Loucy (cell line): ENCODE measurements around the gene SLC27A1.
A peak's percentile ranks its signal among the peaks of the same experiment; 100 is the strongest.

Experiments used
- H2AFZ ChIP-seq: fragments of 200-600 bp; sonication (generic); 2 replicates; pipeline ENCODE4 v1.6.0; 2016; ENCODE audit warnings: antibody characterized with exemption, mild to moderate bottlenecking, low read length, moderate library complexity
- H3F3A ChIP-seq: fragments of 200-600 bp; 2 replicates; pipeline ENCODE4 v1.6.0; 2016; ENCODE audit warnings: antibody characterized with exemption, low read depth, mild to moderate bottlenecking
- H3K27me3 ChIP-seq: fragments of 200-600 bp; sonication (generic); 2 replicates; pipeline ENCODE4 v1.6.1; 2014; ENCODE audit warnings: low read length, mild to moderate bottlenecking; ENCODE audit not compliant: insufficient read depth, poor library complexity, severe bottlenecking
- H3K36me3 ChIP-seq: fragments of 200-600 bp; sonication (generic); 2 replicates; pipeline ENCODE4 v1.6.1; 2016; ENCODE audit warnings: low read length; ENCODE audit not compliant: insufficient read depth
- H3K4me1 ChIP-seq: fragments of 200-600 bp; sonication (generic); 2 replicates; pipeline ENCODE4 v1.5.1; 2014; ENCODE audit warnings: low read length, mild to moderate bottlenecking; ENCODE audit not compliant: insufficient read depth, poor library complexity, severe bottlenecking
- H3K4me2 ChIP-seq: fragments of 200-600 bp; sonication (generic); 2 replicates; pipeline ENCODE4 v1.6.0; 2014; ENCODE audit warnings: antibody characterized with exemption, low read length, low read depth, mild to moderate bottlenecking; ENCODE audit not compliant: poor library complexity, severe bottlenecking
- H3K4me3 ChIP-seq: fragments of 200-600 bp; sonication (generic); 2 replicates; pipeline ENCODE4 v1.5.1; 2014; ENCODE audit warnings: low read length, mild to moderate bottlenecking, mixed read lengths; ENCODE audit not compliant: poor library complexity, severe bottlenecking
- H3K79me2 ChIP-seq: fragments of 200-600 bp; sonication (generic); 2 replicates; pipeline ENCODE4 v1.6.1; 2014; ENCODE audit warnings: low read length; ENCODE audit not compliant: insufficient read depth
- H3K9ac ChIP-seq: fragments of 200-600 bp; sonication (generic); 2 replicates; pipeline ENCODE4 v1.6.0; 2014; ENCODE audit warnings: mild to moderate bottlenecking, low read depth, low read length, moderate library complexity; ENCODE audit not compliant: poor library complexity, severe bottlenecking
- H3K9me2 ChIP-seq: fragments of 200-600 bp; sonication (generic); replicated peaks from 2 replicates; pipeline ENCODE4 v1.6.1; 2016; ENCODE audit warnings: low read depth, low read length, mixed read lengths
- H3K9me3 ChIP-seq: fragments of 200-600 bp; sonication (generic); 2 replicates; pipeline ENCODE4 v1.6.1; 2014; ENCODE audit warnings: mild to moderate bottlenecking, antibody characterized with exemption, low read length, low read depth; ENCODE audit not compliant: insufficient read depth
- H4K20me1 ChIP-seq: fragments of 200-600 bp; sonication (generic); 2 replicates; pipeline ENCODE4 v1.6.0; 2014; ENCODE audit warnings: antibody characterized with exemption, low read length, mild to moderate bottlenecking; ENCODE audit not compliant: insufficient read depth, poor library complexity, severe bottlenecking
- CTCF ChIP-seq: fragments of 200-600 bp; sonication (generic); conservative IDR thresholded peaks from 2 replicates; pipeline ENCODE4 v1.5.1; 2014; ENCODE audit warnings: mild to moderate bottlenecking, antibody characterized with exemption, low read length
- EZH2phosphoT487 ChIP-seq: fragments of 200-600 bp; IDR thresholded peaks from 2 replicates; pipeline ENCODE4 v1.6.1; 2018; ENCODE audit warnings: antibody characterized with exemption, mild to moderate bottlenecking, moderate library complexity, borderline replicate concordance

The SLC27A1 gene

GRCh38 chr19:17469092-17469480 is 1.2 kb upstream of the SLC27A1 start:
- Histone ChIP-seq H3F3A (no peaks in the 10 kb centered on the region; the same call in 1 of the 2 replicates), H3K4me1 (peaks cover 25% of the 10 kb centered on the region), H2AFZ (peak overlapping the region; percentile 98), H3K9ac (peak overlapping the region; percentile 55), H3K4me2 (peak overlapping the region; percentile 78), H3K9me2 (no peaks in the 10 kb centered on the region), H3K9me3 (no peaks in the 10 kb centered on the region), H4K20me1 (no peaks in the 10 kb centered on the region), H3K79me2 (peaks cover 3% of the 10 kb centered on the region; the same call in 1 of the 2 replicates), H3K36me3 (no peaks in the 10 kb centered on the region), H3K4me3 (peak overlapping the region; percentile 82), H3K27me3 (no peaks in the 10 kb centered on the region)
- no peak for TF ChIP-seq CTCF
- TF ChIP-seq EZH2phosphoT487, result no peak

GRCh38 chr19:17469481-17470067 is 750 bp upstream of the SLC27A1 start:
- Histone ChIP-seq H4K20me1 (no peaks in the 10 kb centered on the region), H3K9me2 (no peaks in the 10 kb centered on the region), H3K4me2 (peak overlapping the region; percentile 78), H3K9me3 (no peaks in the 10 kb centered on the region), H3K4me3 (peak overlapping the region; percentile 82), H2AFZ (peak overlapping the region; percentile 98), H3K79me2 (peaks cover 3% of the 10 kb centered on the region; the same call in 1 of the 2 replicates), H3F3A (no peaks in the 10 kb centered on the region; the same call in 1 of the 2 replicates), H3K9ac (peak overlapping the region; percentile 55), H3K27me3 (no peaks in the 10 kb centered on the region), H3K36me3 (no peaks in the 10 kb centered on the region), H3K4me1 (peaks cover 25% of the 10 kb centered on the region)
- no peak for TF ChIP-seq EZH2phosphoT487
- TF ChIP-seq CTCF, result no peak

- Histone ChIP-seq H3K4me2 (peak overlapping the region; percentile 78), H3K27me3 (no peaks in the 10 kb centered on the region), H2AFZ (no peak overlapping the region), H3F3A (no peaks in the 10 kb centered on the region; the same call in 1 of the 2 replicates), H3K79me2 (peaks cover 3% of the 10 kb centered on the region; the same call in 1 of the 2 replicates), H3K9me3 (no peaks in the 10 kb centered on the region), H4K20me1 (no peaks in the 10 kb centered on the region), H3K4me1 (peaks cover 20% of the 10 kb centered on the region), H3K9me2 (no peaks in the 10 kb centered on the region), H3K9ac (peak overlapping the region; percentile 59), H3K4me3 (peak overlapping the region; percentile 82), H3K36me3 (no peaks in the 10 kb centered on the region)
- TF ChIP-seq EZH2phosphoT487 (no peak), CTCF (no peak)
Observed at GRCh38 chr19:17471410-17472125, 1.2 kb downstream of the SLC27A1 start.
